Keratinocyte (primary cell): ENCODE results near the gene USH2A. TPM values are rescaled to one million over a fixed set of nuclear protein-coding genes. Genes with fewer than 3 reads are reported as not detected.

ENCODE experiments used
- DNase-seq: peaks from one replicate; pipeline ENCODE4 v3.0.0-alpha.2; 2011; ENCODE audit warnings: low read depth, missing footprints, low spot score
- FAIRE-seq: peaks from 2 replicates; lab custom pipeline; 2011; peaks lifted over from hg19 to GRCh38; lab: Jason Lieb, UNC
- H2AFZ ChIP-seq: 2 replicates; pipeline ENCODE4 v1.6.0; 2012; ENCODE audit warnings: low read length, control low read depth, inconsistent platforms; ENCODE audit not compliant: control insufficient read depth
- H3K27ac ChIP-seq: 2 replicates; pipeline ENCODE4 v1.5.1; 2011; ENCODE audit warnings: low read length; ENCODE audit not compliant: control insufficient read depth, insufficient read depth
- H3K27me3 ChIP-seq: 3 replicates; pipeline ENCODE4 v1.6.0; 2011; ENCODE audit warnings: low read length; ENCODE audit not compliant: control insufficient read depth, insufficient read depth; ENCODE audit errors: extremely low read depth
- H3K36me3 ChIP-seq, 2 experiments: 2 replicates in 1 of 2; 3 replicates in 1 of 2; pipeline ENCODE4 v1.5.1; 2011; ENCODE audit warnings: low read length in 2 of 2, mild to moderate bottlenecking in 1 of 2; ENCODE audit not compliant: control insufficient read depth in 2 of 2, insufficient read depth in 2 of 2; ENCODE audit errors: extremely low read depth in 1 of 2
- H3K4me1 ChIP-seq: 3 replicates; pipeline ENCODE4 v1.5.1; 2011; ENCODE audit warnings: low read length; ENCODE audit not compliant: control insufficient read depth, insufficient read depth; ENCODE audit errors: extremely low read depth
- H3K4me2 ChIP-seq: 3 replicates; pipeline ENCODE4 v1.6.0; 2011; ENCODE audit warnings: low read depth, low read length; ENCODE audit not compliant: control insufficient read depth, insufficient read depth; ENCODE audit errors: extremely low read depth
- H3K4me3 ChIP-seq, 3 experiments: fragments of 200-600 bp in 1 of 3; sonication (generic) in 1 of 3; 2 replicates in 2 of 3; 3 replicates in 1 of 3; pipeline ENCODE4 v1.5.1; 2011 to 2016; ENCODE audit warnings: low read length in 3 of 3, mild to moderate bottlenecking in 3 of 3, control low read depth in 2 of 3, inconsistent platforms in 1 of 3, low read depth in 1 of 3, mixed read lengths in 1 of 3, mixed run types in 1 of 3, moderate library complexity in 1 of 3; ENCODE audit not compliant: control insufficient read depth in 2 of 3, insufficient read depth in 2 of 3; ENCODE audit errors: extremely low read depth in 1 of 3
- H3K79me2 ChIP-seq: 2 replicates; pipeline ENCODE4 v1.6.0; 2012; ENCODE audit warnings: low read length; ENCODE audit not compliant: control insufficient read depth, insufficient read depth
- H3K9ac ChIP-seq: 3 replicates; pipeline ENCODE4 v1.6.0; 2011; ENCODE audit warnings: low read length; ENCODE audit not compliant: control insufficient read depth, insufficient read depth; ENCODE audit errors: extremely low read depth
- H3K9me1 ChIP-seq: 3 replicates; pipeline ENCODE4 v1.6.0; 2011; ENCODE audit warnings: low read length; ENCODE audit not compliant: control insufficient read depth, insufficient read depth; ENCODE audit errors: extremely low read depth
- H3K9me3 ChIP-seq: 2 replicates; pipeline ENCODE4 v1.5.1; 2012; ENCODE audit warnings: low read depth, low read length; ENCODE audit not compliant: control insufficient read depth
- H4K20me1 ChIP-seq: 3 replicates; pipeline ENCODE4 v1.6.0; 2011; ENCODE audit warnings: low read length; ENCODE audit not compliant: control insufficient read depth, insufficient read depth; ENCODE audit errors: extremely low read depth
- CTCF ChIP-seq, 3 experiments: IDR thresholded peaks in 1 of 3; conservative IDR thresholded peaks in 1 of 3; optimal IDR thresholded peaks in 1 of 3; 2 replicates in 2 of 3; 3 replicates in 1 of 3; pipeline versions ENCODE3 to v1.5.1; 2011; ENCODE audit warnings: low read length in 3 of 3, mild to moderate bottlenecking in 3 of 3, moderate library complexity in 2 of 3, control low read depth in 1 of 3, inconsistent platforms in 1 of 3; ENCODE audit not compliant: insufficient read depth in 2 of 3; ENCODE audit errors: extremely low read depth in 1 of 3
- EZH2 ChIP-seq: IDR thresholded peaks from one replicate; pipeline ENCODE4 v1.6.1; 2012; ENCODE audit warnings: inconsistent platforms, mild to moderate bottlenecking, low read length, moderate library complexity
- dilution Hi-C: fragments of 300-500 bp; cut with MboI; formaldehyde crosslinking; loops from one replicate; pipeline ENCODE4 v1.7.0; 2020; ENCODE audit warnings: low sequenced_read_pairs; ENCODE audit not compliant: extremely low pct_ligation_motif_present
- polyA plus RNA-seq, 5 experiments: library from polyadenylated mRNA; depleted of rRNA in 3 of 5; stranded (reverse) in 3 of 5; stranded (forward) in 1 of 5; unstranded in 1 of 5; fragments of >200 nt; gene quantifications; 1 replicate in 1 of 5; 2 replicates in 3 of 5; 3 replicates in 1 of 5; pipeline versions ENCODE4 v1.2.1 to v1.2.3, GENCODE V29; 2011 to 2012; ENCODE audit warnings: missing spikeins in 2 of 5, low read depth in 1 of 5, low replicate concordance in 1 of 5

Gene USH2A
- polyA plus RNA-seq, 1 donor (not counting 4 experiments of a cell fraction or from before 2014, with no cell fraction given): not detected

- no peak for FAIRE-seq
- dilution Hi-C loops: no loop called here
- TF ChIP-seq EZH2 (no peak), CTCF (optimal IDR thresholded peaks at IDR 0.05 in 1 of 3, IDR thresholded peaks at IDR 0.05 in 1 of 3, conservative IDR thresholded peaks at IDR 0.05 in 1 of 3; ENCODE audit: extremely low read depth in 1 of 3, insufficient read depth in 2 of 3, low read length in 3 of 3) (peak in 1 of 3 experiments; percentile 33)
Observed at GRCh38 chr1:216111842-216112241, 311.4 kb downstream of the USH2A start.

GRCh38 chr1:216095400-216095799, 327.8 kb downstream of the USH2A start:
- no peak for FAIRE-seq
- no peak overlapping the region for H3K4me3 ChIP-seq
- no peaks in the 10 kb centered on the region for H3K4me1 ChIP-seq
- dilution Hi-C loops: no loop called here
- no peak overlapping the region for H3K4me2 ChIP-seq
- no peak for DNase-seq
- no peaks in the 10 kb centered on the region for H3K9me1 ChIP-seq
- H3K79me2 ChIP-seq: no peaks in the 10 kb centered on the region
- H2AFZ ChIP-seq: no peak overlapping the region
- H3K9ac ChIP-seq: no peak overlapping the region
- H3K36me3 ChIP-seq: no peaks in the 10 kb centered on the region
- no peaks in the 10 kb centered on the region for H4K20me1 ChIP-seq
- TF ChIP-seq EZH2 (no peak), CTCF (optimal IDR thresholded peaks at IDR 0.05 in 1 of 3, IDR thresholded peaks at IDR 0.05 in 1 of 3, conservative IDR thresholded peaks at IDR 0.05 in 1 of 3; ENCODE audit: extremely low read depth in 1 of 3, insufficient read depth in 2 of 3, low read length in 3 of 3) (no peak)
- no peaks in the 10 kb centered on the region for H3K9me3 ChIP-seq
- H3K27me3 ChIP-seq: no peaks in the 10 kb centered on the region
- no peak overlapping the region for H3K27ac ChIP-seq

More at GRCh38 chr1:216111842-216112241, 311.4 kb downstream of the USH2A start:
- H3K4me3 ChIP-seq: no peak overlapping the region
- no peaks in the 10 kb centered on the region for H4K20me1 ChIP-seq
- H3K79me2 ChIP-seq: no peaks in the 10 kb centered on the region
- no peak overlapping the region for H3K27ac ChIP-seq
- no peaks in the 10 kb centered on the region for H3K9me3 ChIP-seq
- no peak overlapping the region for H2AFZ ChIP-seq
- H3K27me3 ChIP-seq: no peaks in the 10 kb centered on the region
- no peaks in the 10 kb centered on the region for H3K4me1 ChIP-seq
- DNase-seq: no peak
- no peaks in the 10 kb centered on the region for H3K9me1 ChIP-seq
- H3K9ac ChIP-seq: no peak overlapping the region
- no peaks in the 10 kb centered on the region for H3K36me3 ChIP-seq
- no peak overlapping the region for H3K4me2 ChIP-seq
